Suppressor macrophage treated with lipopolysaccharide for 4 hours (primary cell): ENCODE measurements around the gene ARHGAP40.
"Not testable (repeated sequence)": the region's sequence is repeated elsewhere in the genome, so short reads cannot be mapped to it uniquely, and the experiment has no call there.

Source experiments
- DNase-seq: peaks from one replicate; pipeline ENCODE4 v3.0.0-alpha.2; 2020

ARHGAP40 gene

GRCh38 chr20:38589351-38589750 is 12.3 kb upstream of the ARHGAP40 start:
- DNase-seq = no peak

GRCh38 chr20:38589967-38590675 is 11.5 kb upstream of the ARHGAP40 start:
- no peak for DNase-seq

- peak; percentile 19 for DNase-seq
Observed at GRCh38 chr20:38590676-38591473, 10.7 kb upstream of the ARHGAP40 start.

- DNase-seq = no peak
Observed at GRCh38 chr20:38591474-38592410, 9.9 kb upstream of the ARHGAP40 start.

GRCh38 chr20:38592411-38592790 is 9.2 kb upstream of the ARHGAP40 start:
- DNase-seq = peak; percentile 18

- DNase-seq = not testable (repeated sequence)
Observed at GRCh38 chr20:38594281-38594680, 7.3 kb upstream of the ARHGAP40 start.

- not testable (repeated sequence) for DNase-seq
Observed at GRCh38 chr20:38595886-38596285, 5.7 kb upstream of the ARHGAP40 start.

- DNase-seq = no peak
Observed at GRCh38 chr20:38599410-38599882, 2.2 kb upstream of the ARHGAP40 start.

GRCh38 chr20:38600057-38600456 is 1.6 kb upstream of the ARHGAP40 start:
- no peak for DNase-seq

GRCh38 chr20:38602185-38602581 is 574 bp downstream of the ARHGAP40 start:
- no peak for DNase-seq

- no peak for DNase-seq
Observed at GRCh38 chr20:38603286-38603685, 1.7 kb downstream of the ARHGAP40 start.

GRCh38 chr20:38604873-38605303 is 3.3 kb downstream of the ARHGAP40 start:
- no peak for DNase-seq

- DNase-seq = no peak
Observed at GRCh38 chr20:38607351-38607750, 5.7 kb downstream of the ARHGAP40 start.

- no peak for DNase-seq
Observed at GRCh38 chr20:38608188-38608587, 6.6 kb downstream of the ARHGAP40 start.

GRCh38 chr20:38609815-38610214 is 8.2 kb downstream of the ARHGAP40 start:
- no peak for DNase-seq

GRCh38 chr20:38610521-38610920 is 8.9 kb downstream of the ARHGAP40 start:
- no peak for DNase-seq

GRCh38 chr20:38612751-38613515 is 11.3 kb downstream of the ARHGAP40 start:
- DNase-seq = no peak

GRCh38 chr20:38615283-38615682 is 13.7 kb downstream of the ARHGAP40 start:
- no peak for DNase-seq

GRCh38 chr20:38616457-38616856 is 14.8 kb downstream of the ARHGAP40 start:
- no peak for DNase-seq

- DNase-seq = no peak
Observed at GRCh38 chr20:38617011-38617829, 15.6 kb downstream of the ARHGAP40 start.

GRCh38 chr20:38617830-38618196 is 16.2 kb downstream of the ARHGAP40 start:
- DNase-seq = no peak
